ENCODE measurements around the gene SLC25A13.

DNA sequence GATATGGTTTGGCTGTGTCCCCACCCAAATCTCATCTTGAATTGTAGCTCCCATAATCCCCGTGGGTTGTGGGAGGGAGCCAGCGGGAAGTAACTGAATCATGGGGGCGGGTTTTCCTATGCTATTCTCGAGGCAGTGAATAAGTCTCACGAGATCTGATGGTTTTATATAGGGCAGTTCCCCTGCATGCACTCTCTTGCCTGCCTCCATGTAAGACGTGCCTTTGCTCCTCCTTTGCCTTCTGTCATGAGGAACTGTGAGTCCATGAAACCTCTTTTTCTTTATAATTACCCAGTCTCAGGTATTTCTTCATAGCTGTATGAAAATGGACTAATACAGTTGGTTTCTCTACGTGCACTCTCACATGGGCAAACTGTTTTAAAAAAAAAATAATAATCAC, 207.7 kb downstream of the SLC25A13 start:
- TF ChIP-seq, protein P1, sequence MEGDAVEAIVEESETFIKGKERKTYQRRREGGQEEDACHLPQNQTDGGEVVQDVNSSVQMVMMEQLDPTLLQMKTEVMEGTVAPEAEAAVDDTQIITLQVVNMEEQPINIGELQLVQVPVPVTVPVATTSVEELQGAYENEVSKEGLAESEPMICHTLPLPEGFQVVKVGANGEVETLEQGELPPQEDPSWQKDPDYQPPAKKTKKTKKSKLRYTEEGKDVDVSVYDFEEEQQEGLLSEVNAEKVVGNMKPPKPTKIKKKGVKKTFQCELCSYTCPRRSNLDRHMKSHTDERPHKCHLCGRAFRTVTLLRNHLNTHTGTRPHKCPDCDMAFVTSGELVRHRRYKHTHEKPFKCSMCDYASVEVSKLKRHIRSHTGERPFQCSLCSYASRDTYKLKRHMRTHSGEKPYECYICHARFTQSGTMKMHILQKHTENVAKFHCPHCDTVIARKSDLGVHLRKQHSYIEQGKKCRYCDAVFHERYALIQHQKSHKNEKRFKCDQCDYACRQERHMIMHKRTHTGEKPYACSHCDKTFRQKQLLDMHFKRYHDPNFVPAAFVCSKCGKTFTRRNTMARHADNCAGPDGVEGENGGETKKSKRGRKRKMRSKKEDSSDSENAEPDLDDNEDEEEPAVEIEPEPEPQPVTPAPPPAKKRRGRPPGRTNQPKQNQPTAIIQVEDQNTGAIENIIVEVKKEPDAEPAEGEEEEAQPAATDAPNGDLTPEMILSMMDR (conservative IDR thresholded peaks at IDR 0.05) = no peak
- TF ChIP-seq ZFX (IDR thresholded peaks at IDR 0.05) = no peak
